ENCODE data around the gene CHD2. TPM values are rescaled to one million over a fixed set of nuclear protein-coding genes. Genes with fewer than 3 reads are reported as not detected.

CHD2 gene
- total RNA-seq, 1 experiment from 2014 or later = 81.8 TPM

DNA sequence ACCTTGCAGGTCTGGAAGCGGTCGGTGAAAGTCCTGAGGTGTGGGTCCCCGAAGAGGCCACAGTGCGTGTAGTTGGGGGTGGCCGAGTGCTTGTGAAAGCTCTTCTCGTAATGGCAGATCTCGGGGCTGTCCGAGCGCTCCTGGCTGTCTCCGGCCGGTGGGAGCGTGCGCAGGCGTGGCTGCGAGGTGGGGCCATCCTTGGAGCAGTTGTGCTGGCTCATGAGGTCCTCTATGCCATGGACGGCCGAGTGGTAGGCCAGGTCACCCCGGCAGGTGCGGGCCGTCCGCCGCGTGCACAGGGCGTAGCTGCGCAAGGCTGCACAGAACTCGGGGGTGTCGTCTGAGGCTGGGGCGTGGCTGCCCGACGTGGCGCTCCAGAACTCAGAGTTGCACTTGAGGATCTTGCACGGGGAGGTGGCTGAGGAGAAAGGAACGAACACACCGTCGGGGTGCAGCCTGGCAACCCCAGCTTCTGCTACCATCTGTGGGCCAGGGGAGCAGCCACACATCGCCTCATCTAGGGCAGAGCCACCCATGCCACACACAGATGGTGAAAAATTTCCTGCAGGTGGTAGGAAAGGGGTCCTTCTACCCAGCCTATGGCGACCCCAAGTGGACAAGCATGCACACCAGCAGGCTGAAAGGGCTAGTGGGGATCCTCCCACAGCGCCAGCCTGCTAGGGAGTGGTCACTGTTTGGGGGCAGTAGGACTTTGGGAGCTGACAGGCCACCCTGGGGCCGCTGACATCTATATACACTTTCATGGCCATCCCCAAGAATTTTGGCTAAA, 152.2 kb downstream of the CHD2 start:
- DNase-seq (ENCODE audit: low read depth, low spot score) (no peak), ATAC-seq (peak; percentile 43)
- CTCF ChIA-PET = interaction anchor here (1.4 kb wide), 1 partner anchor 1068 kb away, joined by 3 read pairs; no protein-coding TSS in a partner anchor
- Histone ChIP-seq H3K9me3 (ENCODE audit: control insufficient read depth, insufficient read depth, low read depth, low read length) (no peaks in the 10 kb centered on the region), H3K4me3 (ENCODE audit: low read depth in 2 of 2, low read length in 2 of 2) (no peak overlapping the region), H3K27me3 (ENCODE audit: control insufficient read depth, insufficient read depth, low read length) (no peaks in the 10 kb centered on the region), H3K4me1 (ENCODE audit: control insufficient read depth, insufficient read depth, low read length) (no peaks in the 10 kb centered on the region), H3K36me3 (ENCODE audit: control insufficient read depth, insufficient read depth, low read length) (no peaks in the 10 kb centered on the region), H3K27ac (ENCODE audit: low read length) (no peak overlapping the region)
- TF ChIP-seq, protein P1, sequence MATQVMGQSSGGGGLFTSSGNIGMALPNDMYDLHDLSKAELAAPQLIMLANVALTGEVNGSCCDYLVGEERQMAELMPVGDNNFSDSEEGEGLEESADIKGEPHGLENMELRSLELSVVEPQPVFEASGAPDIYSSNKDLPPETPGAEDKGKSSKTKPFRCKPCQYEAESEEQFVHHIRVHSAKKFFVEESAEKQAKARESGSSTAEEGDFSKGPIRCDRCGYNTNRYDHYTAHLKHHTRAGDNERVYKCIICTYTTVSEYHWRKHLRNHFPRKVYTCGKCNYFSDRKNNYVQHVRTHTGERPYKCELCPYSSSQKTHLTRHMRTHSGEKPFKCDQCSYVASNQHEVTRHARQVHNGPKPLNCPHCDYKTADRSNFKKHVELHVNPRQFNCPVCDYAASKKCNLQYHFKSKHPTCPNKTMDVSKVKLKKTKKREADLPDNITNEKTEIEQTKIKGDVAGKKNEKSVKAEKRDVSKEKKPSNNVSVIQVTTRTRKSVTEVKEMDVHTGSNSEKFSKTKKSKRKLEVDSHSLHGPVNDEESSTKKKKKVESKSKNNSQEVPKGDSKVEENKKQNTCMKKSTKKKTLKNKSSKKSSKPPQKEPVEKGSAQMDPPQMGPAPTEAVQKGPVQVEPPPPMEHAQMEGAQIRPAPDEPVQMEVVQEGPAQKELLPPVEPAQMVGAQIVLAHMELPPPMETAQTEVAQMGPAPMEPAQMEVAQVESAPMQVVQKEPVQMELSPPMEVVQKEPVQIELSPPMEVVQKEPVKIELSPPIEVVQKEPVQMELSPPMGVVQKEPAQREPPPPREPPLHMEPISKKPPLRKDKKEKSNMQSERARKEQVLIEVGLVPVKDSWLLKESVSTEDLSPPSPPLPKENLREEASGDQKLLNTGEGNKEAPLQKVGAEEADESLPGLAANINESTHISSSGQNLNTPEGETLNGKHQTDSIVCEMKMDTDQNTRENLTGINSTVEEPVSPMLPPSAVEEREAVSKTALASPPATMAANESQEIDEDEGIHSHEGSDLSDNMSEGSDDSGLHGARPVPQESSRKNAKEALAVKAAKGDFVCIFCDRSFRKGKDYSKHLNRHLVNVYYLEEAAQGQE (IDR thresholded peaks at IDR 0.05; ENCODE audit: insufficient read depth in 1 of 2, low read depth in 2 of 2, low read length in 1 of 2) = no peak
- no peak for TF ChIP-seq TCF7L2 (IDR thresholded peaks at IDR 0.05; ENCODE audit: low read depth, low read length)
- in situ Hi-C loops (cut with HindIII; ENCODE audit: low pct_unique_long_range_greater_than_20kb, low sequenced_read_pairs) (no loop called here), intact Hi-C loops (cut with micrococcal nuclease; ENCODE audit: unreplicated experiment) (no loop called here)
- POLR2A ChIA-PET = no interaction called here
- no TSS peak for BruUV-seq (replicated peaks)

DNA sequence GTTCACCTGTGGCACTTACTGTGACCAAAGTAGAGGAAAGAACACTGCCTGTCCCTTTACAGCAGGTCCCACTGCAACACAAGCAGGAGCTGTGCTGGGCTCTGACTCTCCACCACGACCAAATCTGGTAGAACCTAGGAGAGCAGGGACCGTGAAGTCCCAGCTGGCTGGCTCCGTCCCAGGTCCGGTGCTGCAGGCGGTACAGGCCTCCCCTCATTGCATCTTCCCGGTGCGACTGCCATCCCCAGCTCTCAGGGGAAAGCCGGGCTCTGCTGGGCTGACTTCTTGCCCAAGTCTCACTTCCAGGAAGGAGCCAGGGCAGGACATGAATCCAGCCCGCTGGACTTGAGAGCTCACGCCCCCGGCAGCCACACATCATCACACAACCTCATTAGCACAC, 155.1 kb downstream of the CHD2 start:
- no peak for ATAC-seq
- no peak for TF ChIP-seq SIN3A (IDR thresholded peaks at IDR 0.05; ENCODE audit: borderline replicate concordance, insufficient read depth, low read depth, low read length)
- TF ChIP-seq, protein P2, sequence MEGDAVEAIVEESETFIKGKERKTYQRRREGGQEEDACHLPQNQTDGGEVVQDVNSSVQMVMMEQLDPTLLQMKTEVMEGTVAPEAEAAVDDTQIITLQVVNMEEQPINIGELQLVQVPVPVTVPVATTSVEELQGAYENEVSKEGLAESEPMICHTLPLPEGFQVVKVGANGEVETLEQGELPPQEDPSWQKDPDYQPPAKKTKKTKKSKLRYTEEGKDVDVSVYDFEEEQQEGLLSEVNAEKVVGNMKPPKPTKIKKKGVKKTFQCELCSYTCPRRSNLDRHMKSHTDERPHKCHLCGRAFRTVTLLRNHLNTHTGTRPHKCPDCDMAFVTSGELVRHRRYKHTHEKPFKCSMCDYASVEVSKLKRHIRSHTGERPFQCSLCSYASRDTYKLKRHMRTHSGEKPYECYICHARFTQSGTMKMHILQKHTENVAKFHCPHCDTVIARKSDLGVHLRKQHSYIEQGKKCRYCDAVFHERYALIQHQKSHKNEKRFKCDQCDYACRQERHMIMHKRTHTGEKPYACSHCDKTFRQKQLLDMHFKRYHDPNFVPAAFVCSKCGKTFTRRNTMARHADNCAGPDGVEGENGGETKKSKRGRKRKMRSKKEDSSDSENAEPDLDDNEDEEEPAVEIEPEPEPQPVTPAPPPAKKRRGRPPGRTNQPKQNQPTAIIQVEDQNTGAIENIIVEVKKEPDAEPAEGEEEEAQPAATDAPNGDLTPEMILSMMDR (IDR thresholded peaks at IDR 0.05) = no peak
- TF ChIP-seq POLR2AphosphoS5 (IDR thresholded peaks at IDR 0.05; ENCODE audit: low read depth, low read length) = no peak
- TF ChIP-seq TCF7L2 (IDR thresholded peaks at IDR 0.05; ENCODE audit: low read depth, low read length) = no peak
- TF ChIP-seq, protein P1 (IDR thresholded peaks at IDR 0.05; ENCODE audit: insufficient read depth in 1 of 2, low read depth in 2 of 2, low read length in 1 of 2) = no peak
- Histone ChIP-seq H3K4me1 (ENCODE audit: control insufficient read depth, insufficient read depth, low read length) (no peaks in the 10 kb centered on the region; the same call in 1 of the 2 replicates), H3K36me3 (ENCODE audit: control insufficient read depth, insufficient read depth, low read length) (no peaks in the 10 kb centered on the region), H3K9me3 (ENCODE audit: control insufficient read depth, insufficient read depth, low read depth, low read length) (no peaks in the 10 kb centered on the region), H3K27me3 (ENCODE audit: control insufficient read depth, insufficient read depth, low read length) (no peaks in the 10 kb centered on the region), H3K27ac (ENCODE audit: low read length) (no peak overlapping the region), H3K4me3 (ENCODE audit: low read depth in 2 of 2, low read length in 2 of 2) (no peak overlapping the region)
- ChIA-PET POLR2A (no interaction called here), CTCF (no interaction called here)
- in situ Hi-C loops (cut with HindIII; ENCODE audit: low pct_unique_long_range_greater_than_20kb, low sequenced_read_pairs) = no loop called here
- BruUV-seq (replicated peaks) = no TSS peak
- intact Hi-C loops (cut with micrococcal nuclease; ENCODE audit: unreplicated experiment) = no loop called here
- no peak for DNase-seq (ENCODE audit: low read depth, low spot score)
